ENCODE results near the gene SOBP. TPM values are rescaled to one million over a fixed set of nuclear protein-coding genes. Genes with fewer than 3 reads are reported as not detected.

The SOBP gene
- polyA plus RNA-seq, 1 donor (not counting 4 experiments of a cell fraction or from before 2014, with no cell fraction given) = not detected

DNA sequence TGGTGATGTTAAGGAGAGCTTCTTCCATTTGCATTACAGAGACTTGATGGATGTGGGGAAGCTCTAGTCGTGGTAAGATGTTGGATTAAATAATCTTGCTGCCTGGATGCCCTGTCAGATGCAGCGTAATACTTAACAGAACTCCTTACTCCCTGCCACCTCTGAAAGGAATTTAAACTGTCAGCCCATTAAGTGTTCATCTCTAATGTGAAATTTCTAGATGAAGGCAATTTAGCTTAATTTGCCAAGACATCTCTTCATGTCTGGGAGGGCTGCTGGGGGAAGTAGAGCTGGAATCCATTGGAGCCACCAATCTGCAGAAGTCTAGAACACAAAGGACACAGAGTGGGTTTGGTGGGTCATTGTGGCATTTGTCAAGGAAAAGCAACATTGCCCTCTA is 64.4 kb downstream of the SOBP start:
- H3K79me2 ChIP-seq (ENCODE audit: control insufficient read depth, insufficient read depth, low read length) = no peaks in the 10 kb centered on the region
- TF ChIP-seq CTCF (optimal IDR thresholded peaks at IDR 0.05 in 1 of 3, IDR thresholded peaks at IDR 0.05 in 1 of 3, conservative IDR thresholded peaks at IDR 0.05 in 1 of 3; ENCODE audit: extremely low read depth in 1 of 3, insufficient read depth in 2 of 3, low read length in 3 of 3) = no peak
- TF ChIP-seq EZH2 (IDR thresholded peaks at IDR 0.05; ENCODE audit: low read length) = no peak
- H3K4me1 ChIP-seq (ENCODE audit: control insufficient read depth, extremely low read depth, insufficient read depth, low read length) = no peaks in the 10 kb centered on the region
- no peaks in the 10 kb centered on the region for H3K9me3 ChIP-seq (ENCODE audit: control insufficient read depth, low read depth, low read length)
- FAIRE-seq = no peak
- no peak overlapping the region for H2AFZ ChIP-seq (ENCODE audit: control insufficient read depth, low read length)
- dilution Hi-C loops (cut with MboI; ENCODE audit: extremely low pct_ligation_motif_present, low sequenced_read_pairs) = no loop called here
- no peaks in the 10 kb centered on the region for H3K27me3 ChIP-seq (ENCODE audit: control insufficient read depth, extremely low read depth, insufficient read depth, low read length)
- DNase-seq (ENCODE audit: low read depth, low spot score) = no peak
- H3K4me2 ChIP-seq (ENCODE audit: control insufficient read depth, extremely low read depth, insufficient read depth, low read depth, low read length) = no peak overlapping the region
- no peak overlapping the region for H3K27ac ChIP-seq (ENCODE audit: control insufficient read depth, insufficient read depth, low read length)
- no peak overlapping the region for H3K9ac ChIP-seq (ENCODE audit: control insufficient read depth, extremely low read depth, insufficient read depth, low read length)
- H3K9me1 ChIP-seq (ENCODE audit: control insufficient read depth, extremely low read depth, insufficient read depth, low read length) = no peaks in the 10 kb centered on the region
- H4K20me1 ChIP-seq (ENCODE audit: control insufficient read depth, extremely low read depth, insufficient read depth, low read length) = no peaks in the 10 kb centered on the region
- no peak overlapping the region for H3K4me3 ChIP-seq (ENCODE audit: control insufficient read depth in 2 of 3, extremely low read depth in 1 of 3, insufficient read depth in 2 of 3, low read depth in 1 of 3, low read length in 3 of 3)
- H3K36me3 ChIP-seq (ENCODE audit: control insufficient read depth in 2 of 2, extremely low read depth in 1 of 2, insufficient read depth in 2 of 2, low read length in 2 of 2) = no peaks in the 10 kb centered on the region

DNA sequence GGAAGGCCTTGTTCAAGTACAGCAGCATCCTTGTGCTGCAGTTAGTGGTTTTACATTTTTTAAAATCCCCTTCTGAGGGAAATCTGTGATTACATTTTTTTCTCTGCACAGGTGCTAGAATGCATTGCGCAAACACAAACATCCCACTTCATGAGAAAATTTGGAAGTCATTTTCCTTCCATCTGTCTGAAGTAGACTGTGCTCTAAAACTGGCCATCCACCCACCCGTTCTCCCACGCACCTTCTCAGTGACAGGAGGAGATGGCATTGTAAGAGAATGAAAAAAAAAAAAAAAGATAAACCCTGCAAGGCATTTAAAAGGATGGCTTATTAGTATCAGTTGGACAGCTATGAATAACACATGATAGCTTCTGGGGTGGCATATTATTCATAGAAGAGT is 65.0 kb downstream of the SOBP start:
- Histone ChIP-seq H3K9ac (ENCODE audit: control insufficient read depth, extremely low read depth, insufficient read depth, low read length) (no peak overlapping the region), H3K27ac (ENCODE audit: control insufficient read depth, insufficient read depth, low read length) (no peak overlapping the region), H2AFZ (ENCODE audit: control insufficient read depth, low read length) (no peak overlapping the region), H3K27me3 (ENCODE audit: control insufficient read depth, extremely low read depth, insufficient read depth, low read length) (peaks cover 5% of the 10 kb centered on the region), H4K20me1 (ENCODE audit: control insufficient read depth, extremely low read depth, insufficient read depth, low read length) (no peaks in the 10 kb centered on the region), H3K9me3 (ENCODE audit: control insufficient read depth, low read depth, low read length) (no peaks in the 10 kb centered on the region), H3K4me1 (ENCODE audit: control insufficient read depth, extremely low read depth, insufficient read depth, low read length) (no peaks in the 10 kb centered on the region), H3K9me1 (ENCODE audit: control insufficient read depth, extremely low read depth, insufficient read depth, low read length) (no peaks in the 10 kb centered on the region), H3K4me3 (ENCODE audit: control insufficient read depth in 2 of 3, extremely low read depth in 1 of 3, insufficient read depth in 2 of 3, low read depth in 1 of 3, low read length in 3 of 3) (no peak overlapping the region), H3K79me2 (ENCODE audit: control insufficient read depth, insufficient read depth, low read length) (no peaks in the 10 kb centered on the region), H3K4me2 (ENCODE audit: control insufficient read depth, extremely low read depth, insufficient read depth, low read depth, low read length) (no peak overlapping the region), H3K36me3 (ENCODE audit: control insufficient read depth in 2 of 2, extremely low read depth in 1 of 2, insufficient read depth in 2 of 2, low read length in 2 of 2) (no peaks in the 10 kb centered on the region)
- dilution Hi-C loops (cut with MboI; ENCODE audit: extremely low pct_ligation_motif_present, low sequenced_read_pairs) = no loop called here
- no peak for TF ChIP-seq EZH2 (IDR thresholded peaks at IDR 0.05; ENCODE audit: low read length)
- no peak for FAIRE-seq
- no peak for DNase-seq (ENCODE audit: low read depth, low spot score)

DNA sequence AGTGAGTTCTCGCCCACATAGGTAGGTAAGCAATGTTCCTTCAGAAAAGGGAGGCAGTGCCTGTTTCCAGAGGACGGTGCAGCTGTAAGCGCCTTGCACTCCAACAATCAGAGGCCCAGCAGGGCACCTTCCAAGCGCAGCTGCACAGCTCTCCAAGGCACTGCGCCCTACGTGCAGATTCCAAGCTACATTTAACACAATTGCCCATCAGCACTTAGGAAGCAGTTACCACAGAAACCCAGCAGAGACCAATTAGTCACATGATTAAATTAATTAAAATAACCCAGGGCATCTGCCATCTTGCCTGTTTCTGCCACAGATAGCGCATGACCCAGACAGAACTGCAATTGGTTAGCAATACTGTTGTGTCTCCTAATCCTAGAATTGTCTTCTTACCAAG is 65.5 kb downstream of the SOBP start:
- no peak overlapping the region for H3K27ac ChIP-seq (ENCODE audit: control insufficient read depth, insufficient read depth, low read length)
- no peak for DNase-seq (ENCODE audit: low read depth, low spot score)
- H4K20me1 ChIP-seq (ENCODE audit: control insufficient read depth, extremely low read depth, insufficient read depth, low read length) = no peaks in the 10 kb centered on the region
- dilution Hi-C loops (cut with MboI; ENCODE audit: extremely low pct_ligation_motif_present, low sequenced_read_pairs) = no loop called here
- no peaks in the 10 kb centered on the region for H3K4me1 ChIP-seq (ENCODE audit: control insufficient read depth, extremely low read depth, insufficient read depth, low read length)
- no peak overlapping the region for H3K9ac ChIP-seq (ENCODE audit: control insufficient read depth, extremely low read depth, insufficient read depth, low read length)
- H3K4me2 ChIP-seq (ENCODE audit: control insufficient read depth, extremely low read depth, insufficient read depth, low read depth, low read length) = no peak overlapping the region
- no peak for FAIRE-seq
- H3K9me1 ChIP-seq (ENCODE audit: control insufficient read depth, extremely low read depth, insufficient read depth, low read length) = no peaks in the 10 kb centered on the region
- peaks cover 5% of the 10 kb centered on the region for H3K27me3 ChIP-seq (ENCODE audit: control insufficient read depth, extremely low read depth, insufficient read depth, low read length)
- TF ChIP-seq CTCF (optimal IDR thresholded peaks at IDR 0.05 in 1 of 3, IDR thresholded peaks at IDR 0.05 in 1 of 3, conservative IDR thresholded peaks at IDR 0.05 in 1 of 3; ENCODE audit: extremely low read depth in 1 of 3, insufficient read depth in 2 of 3, low read length in 3 of 3) = no peak
- TF ChIP-seq EZH2 (IDR thresholded peaks at IDR 0.05; ENCODE audit: low read length) = no peak
- H3K36me3 ChIP-seq (ENCODE audit: control insufficient read depth in 2 of 2, extremely low read depth in 1 of 2, insufficient read depth in 2 of 2, low read length in 2 of 2) = no peaks in the 10 kb centered on the region
- H3K79me2 ChIP-seq (ENCODE audit: control insufficient read depth, insufficient read depth, low read length) = no peaks in the 10 kb centered on the region
- no peak overlapping the region for H2AFZ ChIP-seq (ENCODE audit: control insufficient read depth, low read length)
- H3K9me3 ChIP-seq (ENCODE audit: control insufficient read depth, low read depth, low read length) = no peaks in the 10 kb centered on the region
- H3K4me3 ChIP-seq (ENCODE audit: control insufficient read depth in 2 of 3, extremely low read depth in 1 of 3, insufficient read depth in 2 of 3, low read depth in 1 of 3, low read length in 3 of 3) = no peak overlapping the region
